Smooth muscle cell of the brain vasculature (primary cell): Measurements from ENCODE around the gene ACP5.

Source experiments
- DNase-seq: peaks from one replicate; pipeline ENCODE4 v3.0.0-alpha.2; 2012; ENCODE audit warnings: low read depth, low spot score

The ACP5 gene

DNA sequence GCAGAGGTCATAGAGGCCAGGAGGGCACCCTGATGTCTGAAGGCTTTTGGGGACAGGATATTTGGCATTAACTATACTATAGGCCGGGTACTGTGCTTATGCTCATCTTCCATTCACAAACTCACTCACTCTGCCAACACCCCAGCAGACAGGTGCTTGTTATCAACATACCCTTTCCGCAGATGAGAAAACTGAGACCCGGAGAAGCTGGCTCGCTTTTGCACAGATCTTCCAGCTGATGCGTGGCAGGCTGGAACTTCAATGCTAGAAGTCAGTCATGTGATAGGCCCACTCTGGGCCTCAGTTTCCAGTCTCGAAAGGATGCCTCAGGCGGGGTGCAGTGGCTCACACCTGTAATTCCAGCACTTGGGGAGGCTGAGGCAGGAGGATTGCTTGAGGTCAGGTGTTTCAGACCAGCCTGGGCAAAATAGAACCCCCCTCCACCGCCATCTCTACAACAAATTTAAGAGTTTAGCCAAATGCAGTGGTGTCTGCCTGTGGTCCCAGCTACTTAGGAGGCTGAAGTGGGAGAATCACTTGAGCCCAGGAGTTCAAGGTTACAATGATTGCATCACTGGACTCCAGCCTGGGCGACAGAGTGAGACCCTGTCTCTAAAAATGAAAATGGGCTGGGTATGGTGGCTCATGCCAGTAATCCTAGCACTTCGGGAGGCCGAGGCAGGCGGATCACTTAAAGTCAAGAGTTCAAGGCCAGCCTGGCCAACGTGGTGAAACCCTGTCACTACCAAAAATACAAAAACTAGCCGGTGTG is 29.3 kb downstream of the ACP5 start:
- DNase-seq = no peak

DNA sequence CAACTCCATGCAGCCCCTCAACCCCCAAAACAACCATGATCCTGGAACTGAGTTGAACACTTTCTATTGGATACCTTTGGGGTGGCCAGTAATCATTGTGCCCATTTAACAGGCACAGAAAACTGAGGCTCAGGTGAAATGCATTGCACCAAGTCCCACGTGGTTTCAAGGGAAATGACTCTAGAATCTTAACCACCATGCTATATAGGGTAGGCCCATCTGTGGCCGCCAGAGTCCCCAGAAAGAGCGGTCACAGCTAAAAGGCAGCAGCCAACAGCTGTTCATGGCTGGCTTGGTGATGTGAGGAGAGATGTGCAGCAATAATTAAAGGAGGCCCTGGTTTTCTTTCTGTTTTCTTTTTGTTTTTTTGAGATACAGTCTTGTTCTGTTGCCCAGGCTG is 36.2 kb downstream of the ACP5 start:
- no peak for DNase-seq

DNA sequence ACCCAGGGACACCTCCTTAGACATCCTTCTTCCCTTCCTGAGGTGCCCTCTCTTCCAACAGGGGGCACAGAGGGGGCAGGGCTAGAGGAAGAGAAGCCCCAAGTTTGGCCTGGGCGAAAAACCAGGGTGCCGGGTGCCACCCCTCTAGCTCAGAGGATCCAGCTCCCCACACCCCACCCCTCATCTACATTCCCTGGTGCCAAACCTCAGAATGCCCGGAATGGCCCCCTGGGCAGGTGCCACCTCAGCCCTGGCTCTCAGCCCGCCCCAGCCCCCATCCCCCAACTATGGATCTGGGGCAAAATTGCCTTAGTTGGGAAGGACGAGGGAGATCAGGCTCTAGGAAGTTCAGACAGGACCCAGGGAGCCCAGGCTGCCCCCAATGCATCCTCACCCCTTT is 36.8 kb downstream of the ACP5 start:
- no peak for DNase-seq

DNA sequence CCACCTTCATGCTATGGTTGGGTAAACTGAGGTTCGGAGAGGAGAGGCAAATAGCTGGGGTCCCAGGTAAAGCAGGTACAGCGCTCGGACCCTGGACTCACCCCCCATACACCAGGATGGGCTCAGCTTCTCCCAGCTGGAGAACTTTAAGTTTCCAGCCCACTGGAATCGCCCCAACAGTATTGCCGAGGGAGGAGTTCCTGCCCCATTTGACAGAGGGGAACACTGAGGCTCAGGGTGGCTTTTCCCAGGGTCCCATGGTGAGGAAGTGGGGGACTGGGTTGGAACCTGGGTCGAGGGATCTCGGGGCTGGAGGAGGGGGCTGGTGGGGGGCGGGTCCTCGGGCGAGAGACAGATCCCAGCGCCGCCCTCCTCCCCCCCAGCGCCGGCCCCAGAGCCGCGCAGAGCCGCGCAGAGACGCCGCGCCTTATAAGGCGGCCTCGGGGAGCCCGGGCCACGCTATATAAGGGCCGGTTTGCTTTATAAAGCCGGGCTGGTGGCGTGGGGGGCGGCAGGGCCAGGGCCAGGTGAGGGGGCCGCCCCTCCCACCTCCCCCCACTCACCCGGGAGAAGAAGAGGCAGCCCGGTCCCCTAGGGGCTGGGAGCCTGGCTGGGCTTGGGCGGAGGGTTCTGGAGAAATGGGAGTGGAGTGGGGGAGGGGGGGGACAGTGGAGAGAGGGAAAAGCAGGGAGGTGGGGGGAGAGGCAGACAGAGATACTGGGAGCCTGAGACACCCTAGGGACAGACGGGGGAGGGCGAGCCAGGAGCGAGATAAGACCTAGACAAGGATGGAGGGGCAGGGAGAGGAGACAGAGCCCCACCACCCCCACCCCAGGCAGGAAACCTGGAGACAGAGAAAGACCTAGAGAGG is 37.7 kb downstream of the ACP5 start:
- no peak for DNase-seq

DNA sequence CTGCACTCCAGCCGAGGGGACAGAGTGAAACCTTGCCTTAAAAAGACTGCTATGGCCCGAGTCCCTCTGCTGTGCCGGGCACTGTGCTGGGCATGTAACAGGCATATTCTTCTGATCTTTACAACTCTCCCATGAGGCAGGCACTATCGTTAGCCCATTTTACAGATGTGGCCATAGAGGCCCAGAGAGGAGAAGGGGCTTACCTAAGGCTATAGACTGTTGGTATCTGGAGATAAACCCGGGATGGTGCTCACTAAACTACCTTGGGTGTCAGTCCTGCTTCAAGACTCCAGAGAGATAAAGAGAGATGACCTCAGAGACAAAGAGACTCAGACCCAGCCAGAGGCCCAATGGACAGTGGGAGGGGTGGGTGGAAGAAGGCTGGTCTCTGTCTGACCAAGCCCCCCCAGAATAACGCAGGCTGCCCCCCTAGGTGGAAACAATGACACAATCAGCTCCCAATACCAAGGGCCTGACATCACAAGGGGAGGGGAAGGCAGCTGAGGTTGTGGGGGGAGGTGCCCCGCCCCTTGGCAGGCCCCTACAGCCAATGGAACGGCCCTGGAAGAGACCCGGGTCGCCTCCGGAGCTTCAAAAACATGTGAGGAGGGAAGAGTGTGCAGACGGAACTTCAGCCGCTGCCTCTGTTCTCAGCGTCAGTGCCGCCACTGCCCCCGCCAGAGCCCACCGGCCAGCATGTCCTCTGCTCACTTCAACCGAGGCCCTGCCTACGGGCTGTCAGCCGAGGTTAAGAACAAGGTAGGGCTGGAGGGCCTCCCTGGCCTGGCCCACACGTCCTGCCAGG is 39.0 kb downstream of the ACP5 start, which contains the start of gene CNN1:
TSS of gene CNN1 (plus strand) at position 620 of the 805 bp plus-strand sequence. CDS start at position 697, 77 bp downstream.
- no peak for DNase-seq

DNA sequence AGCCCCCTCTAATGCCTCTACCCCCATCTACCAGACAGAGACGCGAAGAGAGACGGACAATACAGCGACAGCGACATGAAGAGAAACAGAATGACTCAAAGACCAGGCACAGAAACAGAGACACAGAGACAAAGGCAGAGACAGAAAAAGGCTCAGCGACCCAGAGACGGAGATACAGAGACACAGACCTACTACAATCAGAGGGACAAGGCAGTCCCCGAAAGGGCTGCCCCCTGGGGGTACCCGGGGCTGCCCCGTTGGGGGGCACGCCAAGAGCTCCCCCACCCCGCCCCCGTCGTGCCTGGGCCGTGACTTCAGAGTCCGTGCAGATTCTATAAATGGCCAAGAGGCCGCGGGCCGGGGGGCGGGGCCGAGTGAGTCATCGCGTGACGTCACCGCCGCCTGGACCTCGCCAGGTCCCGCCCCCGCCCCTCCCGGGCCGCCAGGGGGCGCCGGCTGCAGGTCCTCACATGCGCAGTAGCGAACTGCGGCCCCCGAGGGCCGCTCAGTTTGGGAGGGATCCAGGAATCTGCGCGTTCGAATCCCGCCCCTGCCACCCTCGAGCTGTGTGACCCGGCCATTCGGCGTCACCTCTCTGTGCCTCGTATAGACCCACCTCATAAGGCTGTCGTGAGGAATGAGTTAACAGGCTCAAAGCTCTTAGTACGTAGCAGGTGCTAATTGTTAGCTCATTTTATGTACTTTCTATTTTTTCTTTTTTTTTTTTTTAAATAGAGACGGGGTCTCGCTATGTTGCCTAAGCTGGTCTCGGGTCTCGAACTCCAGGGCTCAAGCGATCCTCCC is 41.5 kb downstream of the ACP5 start:
- peak; percentile 68 for DNase-seq

DNA sequence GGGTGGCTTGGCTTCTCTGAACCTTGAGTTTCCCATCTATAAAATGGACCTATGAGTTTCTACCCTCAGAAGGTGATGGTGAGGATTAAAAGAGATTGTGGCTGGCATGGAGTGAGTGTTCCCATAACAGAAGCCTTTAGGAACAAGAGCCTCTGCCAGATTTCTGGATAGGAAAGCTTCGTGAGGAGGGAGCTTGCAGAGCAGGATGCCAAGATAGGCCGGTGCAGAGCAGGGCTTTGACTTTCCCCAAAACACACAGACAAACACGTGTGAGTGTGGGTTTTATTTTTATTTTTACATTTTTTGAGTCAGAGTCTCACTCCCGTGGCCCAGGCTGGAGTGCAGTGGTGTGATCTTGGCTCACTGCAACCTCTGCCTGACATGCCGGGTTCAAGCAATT is 42.5 kb downstream of the ACP5 start:
- no peak for DNase-seq

DNA sequence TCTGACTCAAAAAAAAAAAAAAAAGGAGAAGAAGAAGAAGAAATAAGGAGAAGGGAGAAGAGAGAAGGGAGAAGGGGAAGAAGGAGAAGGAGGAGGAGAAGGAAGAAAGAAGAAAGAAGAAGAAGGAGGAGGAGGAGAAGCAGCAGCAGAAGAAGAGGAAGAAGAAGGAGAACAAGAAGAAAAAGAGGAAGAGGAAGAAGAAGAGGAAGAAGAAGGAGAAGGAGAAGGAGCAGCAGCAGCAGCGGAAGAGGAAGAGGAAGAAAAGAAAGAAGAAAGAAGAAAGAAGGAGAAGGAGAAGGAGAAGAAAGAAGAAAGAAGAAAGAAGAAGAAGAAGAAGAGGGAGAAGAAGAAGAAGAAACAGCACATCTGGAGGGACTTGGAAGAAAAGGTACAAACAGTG is 42.9 kb downstream of the ACP5 start:
- DNase-seq = no peak

DNA sequence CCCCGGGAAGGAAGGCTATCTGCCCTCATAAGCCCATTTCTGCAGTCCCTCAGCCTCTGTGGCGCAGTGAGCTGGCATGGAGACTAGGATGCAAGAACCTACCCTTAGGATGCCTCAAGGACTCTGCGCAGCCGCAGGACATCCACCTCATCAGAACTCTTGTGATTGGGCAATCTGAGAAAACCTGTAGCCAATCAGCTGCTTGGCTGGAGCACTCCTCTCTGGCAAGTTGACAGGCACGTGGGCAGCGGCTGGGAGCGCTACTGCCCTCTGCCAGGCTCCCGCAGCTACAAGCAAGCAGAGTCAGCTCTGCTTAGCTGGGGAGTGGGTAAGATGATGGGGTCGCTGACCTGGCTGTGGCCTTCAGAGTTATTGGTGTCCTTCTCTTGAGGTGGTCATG is 47.0 kb downstream of the ACP5 start:
- no peak for DNase-seq

DNA sequence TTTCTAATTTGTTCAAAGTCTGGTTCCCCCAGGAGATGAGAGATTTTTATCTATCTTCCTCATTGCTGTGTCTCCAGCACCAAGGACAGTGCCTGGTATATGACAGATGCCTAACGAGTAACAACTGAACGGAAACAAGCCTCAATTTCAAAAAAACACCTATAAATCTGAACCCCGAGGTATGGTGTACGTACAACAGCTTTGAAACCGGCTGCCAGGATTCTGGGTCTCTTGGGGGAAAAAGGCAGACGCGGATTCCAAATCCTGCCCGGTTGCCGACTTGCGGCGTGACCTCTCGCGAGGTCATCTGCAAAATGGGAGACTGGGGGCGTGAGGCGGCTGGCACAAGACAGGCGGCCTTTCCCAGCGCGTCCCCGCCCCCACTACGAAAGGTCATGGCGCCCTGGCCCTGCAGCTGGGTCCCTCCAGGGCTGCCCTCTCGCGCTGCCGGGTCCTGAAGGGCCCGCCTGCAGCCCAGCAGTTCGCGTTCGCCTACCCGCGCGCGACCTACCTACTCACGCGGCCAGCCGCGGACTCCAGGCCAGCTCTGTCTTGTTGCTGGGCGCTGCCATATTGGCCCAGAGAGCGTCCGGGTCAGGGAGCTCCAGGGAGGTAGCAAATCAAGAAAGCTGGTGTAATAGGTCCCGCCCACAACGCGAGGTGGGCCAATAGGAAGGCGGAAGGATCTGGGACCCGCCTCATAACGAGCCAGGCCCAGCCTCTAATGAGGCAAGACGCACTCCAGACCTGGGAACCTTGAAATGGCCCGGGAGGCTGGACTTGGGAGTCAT is 48.7 kb downstream of the ACP5 start, which contains the start of gene ECSIT:
TSS of gene ECSIT (minus strand) at position 584 of the 791 bp plus-strand sequence. CDS start 9,964 bp downstream, outside the sequence.
- DNase-seq = peak; percentile 96
